Neural progenitor cell (in vitro differentiated cells): ENCODE data around the gene CCDC88B.

ENCODE experiments used
- EZH2 ChIP-seq: fragments of 200-600 bp; sonication (generic); IDR thresholded peaks from 2 replicates; pipeline ENCODE4 v1.6.1; 2017; ENCODE audit warnings: antibody characterized with exemption, mild to moderate bottlenecking, moderate library complexity
- EZH2phosphoT487 ChIP-seq: fragments of 200-600 bp; sonication (generic); IDR thresholded peaks from 2 replicates; pipeline ENCODE4 v1.6.1; 2017; ENCODE audit warnings: antibody characterized with exemption
- TF ChIP-seq, protein P1 (sequence below): fragments of 200-600 bp; sonication (generic); IDR thresholded peaks from 2 replicates; pipeline ENCODE4 v1.5.1; 2017; ENCODE audit warnings: antibody characterized with exemption, mild to moderate bottlenecking

- TF ChIP-seq, protein P1, sequence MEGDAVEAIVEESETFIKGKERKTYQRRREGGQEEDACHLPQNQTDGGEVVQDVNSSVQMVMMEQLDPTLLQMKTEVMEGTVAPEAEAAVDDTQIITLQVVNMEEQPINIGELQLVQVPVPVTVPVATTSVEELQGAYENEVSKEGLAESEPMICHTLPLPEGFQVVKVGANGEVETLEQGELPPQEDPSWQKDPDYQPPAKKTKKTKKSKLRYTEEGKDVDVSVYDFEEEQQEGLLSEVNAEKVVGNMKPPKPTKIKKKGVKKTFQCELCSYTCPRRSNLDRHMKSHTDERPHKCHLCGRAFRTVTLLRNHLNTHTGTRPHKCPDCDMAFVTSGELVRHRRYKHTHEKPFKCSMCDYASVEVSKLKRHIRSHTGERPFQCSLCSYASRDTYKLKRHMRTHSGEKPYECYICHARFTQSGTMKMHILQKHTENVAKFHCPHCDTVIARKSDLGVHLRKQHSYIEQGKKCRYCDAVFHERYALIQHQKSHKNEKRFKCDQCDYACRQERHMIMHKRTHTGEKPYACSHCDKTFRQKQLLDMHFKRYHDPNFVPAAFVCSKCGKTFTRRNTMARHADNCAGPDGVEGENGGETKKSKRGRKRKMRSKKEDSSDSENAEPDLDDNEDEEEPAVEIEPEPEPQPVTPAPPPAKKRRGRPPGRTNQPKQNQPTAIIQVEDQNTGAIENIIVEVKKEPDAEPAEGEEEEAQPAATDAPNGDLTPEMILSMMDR = no peak
- TF ChIP-seq EZH2 = no peak
- TF ChIP-seq EZH2phosphoT487 = no peak
These were observed 12.6 kb upstream of the CCDC88B start for GRCh38 chr11:64327375-64327774.
